ENCODE results near the gene LIPC. TPM values are rescaled to one million over a fixed set of nuclear protein-coding genes. Genes with fewer than 3 reads are reported as not detected.

LIPC gene
- total RNA-seq, 2 donors from 2014 or later, result not detected

GRCh38 chr15:58555162-58556027 is 123.6 kb downstream of the LIPC start:
- H3K4me1 ChIP-seq (ENCODE audit: control insufficient read depth in 1 of 2, low read depth in 2 of 2), result peaks cover 0 to 4% of the 10 kb centered on the region in 2 donors
- ATAC-seq (ENCODE audit: insufficient number of reproducible peaks, low FRiP score, low read depth) (no peak), DNase-seq (ENCODE audit: low spot score) (no peak)
- TF ChIP-seq, protein P1, sequence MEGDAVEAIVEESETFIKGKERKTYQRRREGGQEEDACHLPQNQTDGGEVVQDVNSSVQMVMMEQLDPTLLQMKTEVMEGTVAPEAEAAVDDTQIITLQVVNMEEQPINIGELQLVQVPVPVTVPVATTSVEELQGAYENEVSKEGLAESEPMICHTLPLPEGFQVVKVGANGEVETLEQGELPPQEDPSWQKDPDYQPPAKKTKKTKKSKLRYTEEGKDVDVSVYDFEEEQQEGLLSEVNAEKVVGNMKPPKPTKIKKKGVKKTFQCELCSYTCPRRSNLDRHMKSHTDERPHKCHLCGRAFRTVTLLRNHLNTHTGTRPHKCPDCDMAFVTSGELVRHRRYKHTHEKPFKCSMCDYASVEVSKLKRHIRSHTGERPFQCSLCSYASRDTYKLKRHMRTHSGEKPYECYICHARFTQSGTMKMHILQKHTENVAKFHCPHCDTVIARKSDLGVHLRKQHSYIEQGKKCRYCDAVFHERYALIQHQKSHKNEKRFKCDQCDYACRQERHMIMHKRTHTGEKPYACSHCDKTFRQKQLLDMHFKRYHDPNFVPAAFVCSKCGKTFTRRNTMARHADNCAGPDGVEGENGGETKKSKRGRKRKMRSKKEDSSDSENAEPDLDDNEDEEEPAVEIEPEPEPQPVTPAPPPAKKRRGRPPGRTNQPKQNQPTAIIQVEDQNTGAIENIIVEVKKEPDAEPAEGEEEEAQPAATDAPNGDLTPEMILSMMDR (IDR thresholded peaks at IDR 0.05), result no peak
- H3K9me3 ChIP-seq, result no peaks in the 10 kb centered on the region
- no peaks in the 10 kb centered on the region for H3K27me3 ChIP-seq (replicated peaks; ENCODE audit: insufficient read depth)
- H3K27ac ChIP-seq, result no peak overlapping the region
- no peak overlapping the region for H3K4me3 ChIP-seq
- H3K36me3 ChIP-seq, result no peaks in the 10 kb centered on the region

DNA sequence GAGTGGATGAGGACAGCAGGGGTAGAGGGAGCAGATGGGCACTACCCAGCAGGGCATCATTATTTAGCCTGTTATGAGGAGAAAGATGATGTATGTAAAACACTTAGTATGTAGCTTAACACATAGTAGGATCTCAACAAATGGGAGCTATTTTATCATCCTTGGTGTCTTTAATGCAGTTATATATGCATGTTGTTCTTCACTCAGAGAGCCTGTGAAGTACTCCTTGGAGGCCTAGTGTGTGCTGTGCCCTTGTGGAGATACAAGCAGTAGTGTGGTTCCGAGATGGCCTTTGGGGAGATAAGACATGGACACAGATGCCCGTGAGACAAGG is 124.2 kb downstream of the LIPC start:
- peaks cover 0 to 4% of the 10 kb centered on the region in 2 donors for H3K4me1 ChIP-seq (ENCODE audit: control insufficient read depth in 1 of 2, low read depth in 2 of 2)
- H3K4me3 ChIP-seq, result no peak overlapping the region
- DNase-seq (ENCODE audit: low spot score) (no peak), ATAC-seq (ENCODE audit: insufficient number of reproducible peaks, low FRiP score, low read depth) (no peak)
- no peaks in the 10 kb centered on the region for H3K27me3 ChIP-seq (replicated peaks; ENCODE audit: insufficient read depth)
- TF ChIP-seq, protein P1 (IDR thresholded peaks at IDR 0.05), result no peak
- H3K27ac ChIP-seq, result no peak overlapping the region
- H3K36me3 ChIP-seq, result no peaks in the 10 kb centered on the region
- H3K9me3 ChIP-seq, result no peaks in the 10 kb centered on the region

DNA sequence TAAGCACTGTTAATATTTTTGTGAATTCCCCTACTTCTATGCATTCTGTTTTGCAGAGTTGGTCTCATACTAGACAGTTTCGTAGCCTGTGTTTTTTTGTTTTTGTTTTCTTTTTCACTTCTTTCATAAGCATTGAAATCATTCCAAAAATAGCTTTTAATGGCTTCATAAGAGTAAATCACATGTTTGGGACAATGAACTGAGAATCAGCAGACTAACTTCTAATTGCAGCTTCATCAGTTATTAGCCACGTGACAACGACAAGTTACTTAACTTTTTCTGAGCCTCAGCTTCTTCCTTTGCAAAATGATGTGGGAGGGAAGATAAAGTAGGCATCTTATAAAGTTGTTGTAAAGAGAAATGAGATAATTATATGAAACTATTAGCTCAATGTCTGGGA is 124.8 kb downstream of the LIPC start:
- TF ChIP-seq, protein P1 (IDR thresholded peaks at IDR 0.05), result no peak
- no peaks in the 10 kb centered on the region for H3K27me3 ChIP-seq (replicated peaks; ENCODE audit: insufficient read depth)
- ATAC-seq (ENCODE audit: insufficient number of reproducible peaks, low FRiP score, low read depth) (no peak), DNase-seq (ENCODE audit: low spot score) (no peak)
- H3K27ac ChIP-seq, result no peak overlapping the region
- H3K36me3 ChIP-seq, result no peaks in the 10 kb centered on the region
- no peak overlapping the region for H3K4me3 ChIP-seq
- peaks cover 0 to 4% of the 10 kb centered on the region in 2 donors for H3K4me1 ChIP-seq (ENCODE audit: control insufficient read depth in 1 of 2, low read depth in 2 of 2)
- no peaks in the 10 kb centered on the region for H3K9me3 ChIP-seq

DNA sequence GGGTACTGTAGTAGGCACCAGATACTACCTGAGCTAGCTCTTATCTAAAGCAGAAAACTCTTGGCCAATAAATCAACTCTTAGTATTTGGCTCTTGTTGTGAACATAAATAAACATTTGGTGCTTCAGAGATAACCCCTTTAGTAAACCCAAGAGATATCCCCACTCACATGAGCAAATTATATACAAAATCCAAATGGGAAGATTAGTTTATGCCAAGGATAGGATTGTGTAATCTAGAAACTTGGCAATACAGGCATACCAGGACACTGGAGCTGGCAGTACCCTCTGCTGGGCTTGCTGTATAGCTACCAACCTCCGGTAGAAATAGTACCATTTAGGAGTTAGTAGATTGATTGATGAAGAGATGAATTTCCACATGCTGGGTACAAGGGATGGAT is 127.0 kb downstream of the LIPC start:
- no peaks in the 10 kb centered on the region for H3K27me3 ChIP-seq (replicated peaks; ENCODE audit: insufficient read depth)
- H3K4me3 ChIP-seq, result no peak overlapping the region
- H3K36me3 ChIP-seq, result no peaks in the 10 kb centered on the region
- no peak for DNase-seq (ENCODE audit: low spot score)
- H3K27ac ChIP-seq, result no peak overlapping the region
- H3K9me3 ChIP-seq, result no peaks in the 10 kb centered on the region
- H3K4me1 ChIP-seq (ENCODE audit: control insufficient read depth in 1 of 2, low read depth in 2 of 2), result no peaks in the 10 kb centered on the region
- no peak for ATAC-seq (ENCODE audit: insufficient number of reproducible peaks, low FRiP score, low read depth)
- TF ChIP-seq, protein P1 (IDR thresholded peaks at IDR 0.05), result no peak

DNA sequence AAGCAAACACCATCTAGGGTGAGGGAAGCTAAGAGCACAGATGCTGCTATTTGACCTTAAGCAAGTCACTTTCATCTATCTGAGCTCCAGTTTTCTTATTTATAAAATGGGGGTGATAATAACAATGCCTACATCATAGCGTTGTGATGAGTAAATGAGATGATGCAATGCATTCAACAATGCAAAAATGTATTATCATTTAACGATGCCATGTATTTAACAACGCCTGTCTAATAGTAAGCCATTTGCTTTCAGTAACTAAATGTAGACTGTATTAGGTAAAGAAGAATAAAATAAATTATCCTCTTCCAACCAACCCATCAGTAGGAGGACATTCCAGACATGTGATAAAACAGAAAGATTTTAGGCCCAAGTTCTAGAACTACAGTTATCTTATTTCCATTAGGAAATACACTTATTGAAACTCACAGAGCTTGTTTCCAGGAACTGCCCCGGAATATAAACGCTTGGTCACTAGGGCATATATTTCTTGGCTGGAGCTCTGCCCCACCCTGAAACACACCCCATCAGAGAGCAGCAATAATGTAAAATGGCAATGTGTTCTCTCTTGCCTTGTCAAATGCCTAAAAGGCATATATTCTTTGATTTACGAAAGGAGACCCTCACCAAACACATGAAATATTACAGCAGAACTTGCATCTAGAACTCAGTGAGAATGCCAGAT is 128.3 kb downstream of the LIPC start:
- TF ChIP-seq, protein P1 (IDR thresholded peaks at IDR 0.05), result no peak
- ATAC-seq (ENCODE audit: insufficient number of reproducible peaks, low FRiP score, low read depth) (no peak), DNase-seq (ENCODE audit: low spot score) (no peak)
- no peak overlapping the region for H3K4me3 ChIP-seq
- no peak overlapping the region for H3K27ac ChIP-seq
- no peaks in the 10 kb centered on the region for H3K4me1 ChIP-seq (ENCODE audit: control insufficient read depth in 1 of 2, low read depth in 2 of 2)
- H3K9me3 ChIP-seq, result no peaks in the 10 kb centered on the region
- H3K27me3 ChIP-seq (replicated peaks; ENCODE audit: insufficient read depth), result no peaks in the 10 kb centered on the region
- H3K36me3 ChIP-seq, result no peaks in the 10 kb centered on the region

All from thoracic aorta (tissue), 2 donors.